GM12873 (cell line): ENCODE results near the gene TENM4.

Experiments
- TF ChIP-seq, protein P1 (sequence below): IDR thresholded peaks from 2 replicates; pipeline ENCODE4 v1.5.1; 2012; ENCODE audit warnings: low read depth, mild to moderate bottlenecking, moderate library complexity, low read length, control low read depth; ENCODE audit not compliant: insufficient read depth; ENCODE audit errors: missing control alignments

TENM4 gene

DNA sequence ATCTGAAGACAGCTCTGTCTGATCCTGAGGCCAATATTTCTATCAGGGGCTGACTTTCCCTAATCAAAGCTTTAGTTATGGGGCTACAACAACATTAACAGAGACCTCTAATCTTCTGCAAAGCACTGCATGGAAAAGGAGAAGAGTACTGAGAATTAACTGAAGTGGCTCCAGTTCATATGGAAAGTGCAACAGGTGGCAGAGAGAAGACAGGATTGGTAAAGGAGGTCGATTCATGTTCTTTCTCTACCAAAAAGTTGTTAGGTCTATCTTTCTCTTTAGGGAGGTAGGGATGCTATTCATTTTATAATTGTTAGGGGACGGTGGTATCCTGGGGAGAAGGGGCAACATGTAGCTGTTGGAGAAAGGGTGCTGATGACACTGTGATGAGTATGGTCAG lies 633.5 kb downstream of the TENM4 start:
- TF ChIP-seq, protein P1, sequence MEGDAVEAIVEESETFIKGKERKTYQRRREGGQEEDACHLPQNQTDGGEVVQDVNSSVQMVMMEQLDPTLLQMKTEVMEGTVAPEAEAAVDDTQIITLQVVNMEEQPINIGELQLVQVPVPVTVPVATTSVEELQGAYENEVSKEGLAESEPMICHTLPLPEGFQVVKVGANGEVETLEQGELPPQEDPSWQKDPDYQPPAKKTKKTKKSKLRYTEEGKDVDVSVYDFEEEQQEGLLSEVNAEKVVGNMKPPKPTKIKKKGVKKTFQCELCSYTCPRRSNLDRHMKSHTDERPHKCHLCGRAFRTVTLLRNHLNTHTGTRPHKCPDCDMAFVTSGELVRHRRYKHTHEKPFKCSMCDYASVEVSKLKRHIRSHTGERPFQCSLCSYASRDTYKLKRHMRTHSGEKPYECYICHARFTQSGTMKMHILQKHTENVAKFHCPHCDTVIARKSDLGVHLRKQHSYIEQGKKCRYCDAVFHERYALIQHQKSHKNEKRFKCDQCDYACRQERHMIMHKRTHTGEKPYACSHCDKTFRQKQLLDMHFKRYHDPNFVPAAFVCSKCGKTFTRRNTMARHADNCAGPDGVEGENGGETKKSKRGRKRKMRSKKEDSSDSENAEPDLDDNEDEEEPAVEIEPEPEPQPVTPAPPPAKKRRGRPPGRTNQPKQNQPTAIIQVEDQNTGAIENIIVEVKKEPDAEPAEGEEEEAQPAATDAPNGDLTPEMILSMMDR = no peak

DNA sequence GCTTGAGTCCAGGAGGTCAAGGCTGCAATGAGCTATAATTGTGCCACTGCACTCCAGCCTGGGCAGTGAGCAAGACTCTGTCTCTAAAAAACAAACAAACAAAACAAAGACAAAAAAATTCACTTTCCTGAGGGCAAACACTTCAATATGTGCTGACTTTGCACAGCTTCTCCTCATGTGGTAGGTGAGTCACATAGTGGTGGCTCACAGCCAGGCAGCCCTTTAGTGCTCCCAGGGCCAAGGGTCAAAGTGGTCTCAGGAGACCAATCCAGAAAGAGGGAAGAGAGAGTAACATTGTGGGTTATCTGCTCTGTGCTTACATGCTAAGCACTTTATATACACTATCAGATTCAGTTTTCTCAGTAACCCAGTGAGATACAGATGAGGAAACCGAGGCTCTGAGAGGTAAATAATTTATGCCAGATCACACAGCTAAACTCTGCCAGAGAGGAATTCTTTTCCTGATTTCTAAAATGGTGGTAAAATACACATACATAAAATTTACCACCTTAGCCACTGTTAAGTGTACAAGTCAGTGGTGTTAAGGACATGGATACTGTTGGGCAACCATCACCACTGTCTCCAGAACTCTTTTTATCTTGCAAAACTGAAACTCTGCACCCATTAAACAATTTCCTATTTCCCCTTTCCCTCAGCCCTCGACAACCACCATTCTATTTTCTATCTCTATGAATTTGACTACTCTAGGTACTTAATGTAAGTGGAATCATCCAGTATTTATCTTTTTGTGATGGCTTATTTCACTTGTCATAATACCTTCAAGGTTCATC lies 634.4 kb downstream of the TENM4 start:
- TF ChIP-seq, protein P1 = no peak

DNA sequence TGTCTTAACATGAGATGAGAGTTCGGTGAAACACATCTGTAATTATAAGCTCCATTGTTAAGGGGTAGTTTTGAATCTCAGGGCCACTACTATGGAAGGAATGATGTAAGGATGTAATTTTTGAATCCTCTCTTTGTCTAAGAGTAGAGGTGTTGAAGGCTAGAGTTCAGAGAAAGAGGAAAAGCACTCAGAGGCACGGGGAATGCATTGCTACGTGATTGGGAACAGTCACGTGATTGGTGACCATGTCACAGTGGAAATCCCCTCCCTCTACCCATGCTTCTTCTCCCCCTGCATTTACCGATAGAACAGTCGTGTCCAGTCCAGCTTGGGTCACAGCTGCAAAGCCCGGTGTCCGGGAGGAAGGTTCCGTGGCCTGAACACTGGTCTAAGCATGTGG lies 635.8 kb downstream of the TENM4 start:
- TF ChIP-seq, protein P1 = no peak

DNA sequence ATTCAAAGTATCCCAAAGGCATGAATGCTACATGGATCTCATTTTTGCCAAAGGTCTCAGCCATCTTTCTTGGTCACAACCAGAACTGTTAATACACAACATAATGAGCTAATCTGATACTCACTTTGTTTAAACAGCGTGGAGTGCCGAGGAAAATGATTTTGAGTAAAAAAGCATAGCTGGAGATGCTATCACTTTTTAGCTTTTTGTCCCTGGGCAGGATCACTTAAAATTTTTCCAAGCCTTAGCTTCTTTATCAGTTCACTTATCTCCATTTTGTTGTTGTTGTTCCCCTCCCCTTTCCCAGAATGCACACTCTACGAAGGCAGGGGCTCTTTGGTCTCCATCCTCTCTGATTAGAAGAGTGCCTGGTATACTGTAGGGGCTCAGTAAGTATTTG lies 636.8 kb downstream of the TENM4 start:
- TF ChIP-seq, protein P1 = no peak

DNA sequence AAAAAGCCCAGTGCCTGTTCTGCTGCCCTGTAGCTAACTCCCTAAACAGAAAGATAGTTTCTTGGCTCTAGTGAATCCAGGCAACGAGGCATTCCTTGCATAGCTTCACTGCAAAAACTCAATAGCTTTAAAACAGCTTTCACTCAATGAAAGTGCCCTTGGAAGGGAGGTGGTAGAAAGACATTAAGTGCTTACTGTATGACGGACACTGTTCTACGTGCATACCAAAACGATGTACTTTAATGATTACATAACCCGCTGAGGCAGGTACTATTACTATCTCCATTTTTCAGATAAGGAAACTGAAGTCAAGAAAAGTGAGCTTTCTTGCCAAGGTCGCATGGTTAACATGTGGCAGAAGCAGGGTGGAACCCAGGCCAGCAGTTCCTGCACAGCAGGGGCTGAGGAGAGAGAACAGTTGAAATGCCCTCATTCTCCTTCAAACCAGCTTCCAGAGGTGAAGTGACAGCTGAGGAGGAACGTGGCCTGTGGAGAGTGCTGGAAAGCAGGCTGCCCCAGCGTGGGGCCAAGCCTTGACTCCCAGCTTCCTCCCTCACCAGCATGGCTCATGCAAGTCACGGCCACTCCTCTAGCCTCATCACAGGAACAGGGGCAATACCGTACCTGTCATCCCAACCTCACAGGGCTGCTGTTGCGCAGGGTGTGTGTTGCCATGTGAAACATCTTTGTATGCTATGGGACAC lies 638.6 kb downstream of the TENM4 start:
- TF ChIP-seq, protein P1 = no peak

DNA sequence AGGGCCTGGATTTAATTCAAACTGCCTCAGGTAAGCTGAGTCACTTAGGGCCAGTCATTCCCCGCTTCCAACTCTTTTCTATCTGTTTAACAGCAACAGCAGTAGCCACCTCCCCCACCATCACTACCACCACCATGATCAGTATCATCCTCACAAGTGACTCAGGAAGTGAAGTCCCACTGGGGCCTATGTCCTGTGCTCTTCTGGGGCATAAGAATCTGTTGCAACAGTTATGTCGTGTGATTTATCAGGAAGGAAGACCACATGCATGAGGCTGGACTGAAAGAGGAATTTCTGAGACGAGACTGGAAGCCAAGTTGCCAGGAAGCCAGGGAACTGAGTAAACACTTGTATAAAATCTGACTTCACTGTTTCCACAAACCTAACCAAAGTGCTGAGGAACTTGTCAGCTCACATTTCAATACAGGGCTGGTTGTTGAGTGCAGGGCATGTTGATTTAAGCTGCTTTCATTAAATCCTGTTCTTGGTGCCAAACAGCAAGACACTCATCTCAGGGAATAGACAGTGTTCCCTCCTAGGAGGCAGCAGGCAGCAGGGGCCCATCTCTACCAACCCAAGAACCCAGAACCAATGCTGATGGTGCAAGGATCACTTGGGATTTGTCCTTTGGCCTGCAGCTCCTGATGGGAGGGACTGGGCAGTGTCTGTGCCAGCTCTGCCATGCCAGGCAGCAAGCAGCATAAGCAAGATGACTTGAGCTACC lies 639.5 kb downstream of the TENM4 start:
- TF ChIP-seq, protein P1 = no peak

DNA sequence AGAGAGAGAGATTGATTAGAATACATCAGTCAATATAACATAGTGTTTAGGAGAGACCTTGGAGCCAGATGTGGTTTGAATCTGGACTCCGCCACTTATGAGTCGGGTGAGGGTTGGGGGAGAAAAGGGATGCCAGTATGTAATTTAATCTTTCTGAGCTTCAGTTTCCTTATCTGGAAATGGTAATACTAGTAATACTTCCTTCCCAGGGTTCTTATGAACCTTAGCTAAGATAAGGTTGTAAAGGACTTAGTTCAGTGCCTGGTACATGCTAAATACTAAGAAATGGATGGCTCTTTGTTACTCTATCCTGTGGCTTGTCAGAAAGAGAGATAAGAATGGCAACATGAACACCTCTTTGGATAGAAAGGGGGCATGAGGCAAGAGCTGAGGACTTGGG lies 640.1 kb downstream of the TENM4 start:
- TF ChIP-seq, protein P1 = no peak
